Liver (tissue), 9 donors: ENCODE results near the gene ZBTB45. TPM values are rescaled to one million over a fixed set of nuclear protein-coding genes. Genes with fewer than 3 reads are reported as not detected.
"Not testable (repeated sequence)": the region's sequence is repeated elsewhere in the genome, so short reads cannot be mapped to it uniquely, and the experiment has no call there.

ENCODE experiments used
- DNase-seq: peaks from one replicate; pipeline ENCODE4 v3.0.0-alpha.2; 2017; ENCODE audit warnings: low spot score
- H3K27ac ChIP-seq, 2 donors: one replicate each; pipeline ENCODE4 v1.7.0; 2013; ENCODE audit warnings: inconsistent platforms in 2 of 2, low read length in 2 of 2, control low read depth in 1 of 2, low read depth in 1 of 2, mild to moderate bottlenecking in 1 of 2
- H3K27me3 ChIP-seq, 4 donors: one replicate each; pipeline versions ENCODE4 v1.6.1 to v1.7.0; 2013; ENCODE audit warnings: low read length in 3 of 4, inconsistent platforms in 1 of 4, mild to moderate bottlenecking in 1 of 4, moderate library complexity in 1 of 4; ENCODE audit not compliant: control insufficient read depth in 4 of 4, insufficient read depth in 4 of 4
- H3K36me3 ChIP-seq, 4 donors: one replicate each; pipeline versions ENCODE4 v1.6.1 to v1.7.0; 2013; ENCODE audit warnings: low read length in 3 of 4, mild to moderate bottlenecking in 3 of 4, low read depth in 1 of 4, moderate library complexity in 1 of 4; ENCODE audit not compliant: control insufficient read depth in 4 of 4, insufficient read depth in 3 of 4
- H3K4me1 ChIP-seq, 4 donors: one replicate each; pipeline versions ENCODE4 v1.6.1 to v1.7.0; 2013; ENCODE audit warnings: low read length in 3 of 4, mild to moderate bottlenecking in 3 of 4, moderate library complexity in 1 of 4; ENCODE audit not compliant: control insufficient read depth in 4 of 4, insufficient read depth in 4 of 4
- H3K4me3 ChIP-seq, 3 donors: one replicate each; pipeline versions ENCODE4 v1.6.1 to v1.7.0; 2013; ENCODE audit warnings: low read length in 3 of 3, control low read depth in 1 of 3, low read depth in 1 of 3, mild to moderate bottlenecking in 1 of 3
- H3K9ac ChIP-seq, 2 donors: one replicate each; pipeline ENCODE4 v1.7.0; 2013; ENCODE audit warnings: low read length in 2 of 2, mild to moderate bottlenecking in 2 of 2, moderate library complexity in 2 of 2, control low read depth in 1 of 2, low read depth in 1 of 2
- H3K9me3 ChIP-seq, 4 donors: one replicate each; pipeline versions ENCODE4 v1.6.1 to v1.7.0; 2013; ENCODE audit warnings: low read length in 3 of 4; ENCODE audit not compliant: control insufficient read depth in 4 of 4
- CTCF ChIP-seq: fragments of 150-350 bp; IDR thresholded peaks from 2 replicates; pipeline ENCODE4 v1.5.1; 2017; ENCODE audit warnings: improper control_type of control experiment, low read depth, low read length; ENCODE audit not compliant: missing input control
- EGR1 ChIP-seq, 2 donors: IDR thresholded peaks; 2 replicates each; pipeline ENCODE4 v1.6.1; 2016 to 2018; ENCODE audit warnings: antibody characterized with exemption in 2 of 2, low read depth in 2 of 2
- FOXA2 ChIP-seq: IDR thresholded peaks from 2 replicates; pipeline ENCODE4 v1.6.1; 2016; ENCODE audit warnings: antibody characterized with exemption
- HNF4A ChIP-seq, 2 donors: conservative IDR thresholded peaks; 2 replicates each; pipeline ENCODE4 v1.6.1; 2016; ENCODE audit warnings: antibody characterized with exemption in 2 of 2, mild to moderate bottlenecking in 2 of 2
- JUND ChIP-seq, 2 donors: IDR thresholded peaks; 2 replicates each; pipeline ENCODE4 v1.6.1; 2016; ENCODE audit warnings: antibody characterized with exemption in 2 of 2
- NR2F2 ChIP-seq: IDR thresholded peaks from 2 replicates; pipeline ENCODE4 v1.6.1; 2016; ENCODE audit warnings: antibody characterized with exemption
- REST ChIP-seq: IDR thresholded peaks from 2 replicates; pipeline ENCODE4 v1.6.1; 2016; ENCODE audit warnings: antibody characterized with exemption, mild to moderate bottlenecking
- RXRA ChIP-seq, 2 donors: IDR thresholded peaks; 2 replicates each; pipeline ENCODE4 v1.6.1; 2017 to 2018; ENCODE audit warnings: antibody characterized with exemption in 2 of 2, mild to moderate bottlenecking in 1 of 2
- WGBS: extraction: QIAGEN DNeasy Blood & Tissue Kit; methylation state at CpG from one replicate; pipeline ENCODE4 v1.1.7; 2013; 5-methylcytosine and 5-hydroxymethylcytosine counted together
- polyA plus RNA-seq, 2 donors: library from polyadenylated mRNA; stranded (reverse) in 1 of 2; unstranded in 1 of 2; fragments of 200-250 nt in 1 of 2; fragments of >200 nt in 1 of 2; fragmentation: Nextera tagmentation in 1 of 2; extraction: Ambion mirVana in 1 of 2; gene quantifications; one replicate each; pipeline versions ENCODE4 v1.2.1 to v1.2.3, GENCODE V29; 2013 to 2015
- total RNA-seq, 2 donors: library from RNA; depleted of rRNA; stranded (reverse); fragments of >200 nt; gene quantifications; one replicate each; pipeline ENCODE4 v1.2.3, GENCODE V29; 2014
- donor health status: healthy.
- donor health status: healthy.
- donor health status: healthy.
- donor health status: healthy.
- donor health status: healthy.

The ZBTB45 gene
- total and polyA plus RNA-seq, 4 donors: 2.1 to 4.0 (median 2.7) TPM

GRCh38 chr19:58539169-58539559, 19.6 kb upstream of the ZBTB45 start:
- H3K9me3 ChIP-seq, DNase-seq, H3K4me3 ChIP-seq, H3K36me3 ChIP-seq, H3K9ac ChIP-seq, H3K4me1 ChIP-seq, H3K27me3 ChIP-seq, H3K27ac ChIP-seq: not testable (repeated sequence)

GRCh38 chr19:58538257-58539168, 18.9 kb upstream of the ZBTB45 start:
- H3K36me3 ChIP-seq: no peaks in the 10 kb centered on the region
- DNase-seq: peak; percentile 53

More at GRCh38 chr19:58538257-58539168, 18.9 kb upstream of the ZBTB45 start:
- no peak overlapping the region for H3K27ac ChIP-seq
- 7% methylated on average over 55 of the region's 55 CpGs for WGBS
- peaks cover 0 to under 1% (median under 1%) of the 10 kb centered on the region in 4 donors for H3K4me1 ChIP-seq
- TF ChIP-seq RXRA (IDR thresholded peaks at IDR 0.05): no peak
- no peak for TF ChIP-seq EGR1 (IDR thresholded peaks at IDR 0.05; ENCODE audit: low read depth in 2 of 2)
- no peak for TF ChIP-seq HNF4A (conservative IDR thresholded peaks at IDR 0.05)
- no peak for TF ChIP-seq REST
- TF ChIP-seq NR2F2: no peak
- no peak for TF ChIP-seq FOXA2
- no peak for TF ChIP-seq CTCF
- TF ChIP-seq JUND (IDR thresholded peaks at IDR 0.05): no peak
- H3K9ac ChIP-seq: no peak overlapping the region
- no peaks in the 10 kb centered on the region for H3K9me3 ChIP-seq
- no peaks in the 10 kb centered on the region for H3K27me3 ChIP-seq
- H3K4me3 ChIP-seq: peak overlapping the region in 1 of 3 donors; percentile 12
